ENCODE results near the gene APOBEC2.

APOBEC2 gene

DNA sequence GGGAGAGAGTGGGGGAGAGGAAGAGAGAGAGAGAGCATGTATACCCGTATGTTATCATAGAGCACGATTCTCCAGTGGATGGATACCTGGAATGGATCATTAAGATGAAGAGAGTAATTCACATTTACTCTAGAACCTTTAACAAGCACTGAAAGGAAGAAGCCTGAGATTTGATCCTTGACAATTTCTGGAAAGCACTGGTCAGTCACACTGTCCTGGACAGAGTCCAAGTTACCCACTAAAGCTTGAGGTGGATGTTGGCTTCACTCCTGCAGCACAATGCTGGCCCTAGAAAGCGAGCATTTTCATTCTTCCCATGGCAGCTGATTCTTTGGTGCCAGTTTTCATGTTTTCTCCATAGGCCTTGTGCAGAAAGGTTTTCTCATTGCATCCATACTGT, 45.4 kb downstream of the APOBEC2 start:
- Histone ChIP-seq H3K4me2 (ENCODE audit: low read length) (no peak overlapping the region), H3K4me3 (ENCODE audit: low read length) (no peak overlapping the region), H3K27me3 (ENCODE audit: control insufficient read depth, insufficient read depth, low read length) (no peaks in the 10 kb centered on the region), H3K4me1 (ENCODE audit: control insufficient read depth, insufficient read depth, low read length) (peaks cover 15% of the 10 kb centered on the region), H3K36me3 (ENCODE audit: insufficient read depth, low read length) (peaks cover 81% of the 10 kb centered on the region), H3K9ac (ENCODE audit: low read depth, low read length) (no peak overlapping the region), H3K9me3 (replicated peaks; ENCODE audit: low read length) (no peaks in the 10 kb centered on the region)

DNA sequence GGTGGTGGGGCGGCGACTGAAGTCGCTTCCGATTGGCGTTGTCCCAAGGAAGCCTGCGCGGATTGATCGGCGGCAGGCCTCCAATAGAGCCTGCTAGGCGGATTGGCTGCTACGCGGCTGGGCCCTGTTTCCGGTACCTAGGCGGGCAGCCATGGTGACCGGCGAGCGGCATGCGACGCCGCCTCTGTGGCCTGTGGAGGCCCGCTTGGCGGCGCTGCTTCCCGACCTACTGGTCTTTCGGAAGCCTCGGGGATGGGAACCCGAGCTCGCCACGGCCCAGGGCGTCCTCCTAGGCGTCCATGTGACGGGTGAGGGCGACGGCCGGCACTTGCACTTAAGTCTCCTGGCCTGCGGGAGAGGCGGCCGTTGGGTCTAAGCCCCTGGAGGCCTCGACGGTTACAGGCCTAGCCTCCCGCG, 47.9 kb downstream of the APOBEC2 start:
- Histone ChIP-seq H3K4me3 (ENCODE audit: low read length) (no peak overlapping the region), H3K4me1 (ENCODE audit: control insufficient read depth, insufficient read depth, low read length) (peaks cover 15% of the 10 kb centered on the region), H3K9ac (ENCODE audit: low read depth, low read length) (no peak overlapping the region), H3K4me2 (ENCODE audit: low read length) (no peak overlapping the region), H3K9me3 (replicated peaks; ENCODE audit: low read length) (no peaks in the 10 kb centered on the region), H3K27me3 (ENCODE audit: control insufficient read depth, insufficient read depth, low read length) (no peaks in the 10 kb centered on the region), H3K36me3 (ENCODE audit: insufficient read depth, low read length) (peaks cover 56% of the 10 kb centered on the region)

DNA sequence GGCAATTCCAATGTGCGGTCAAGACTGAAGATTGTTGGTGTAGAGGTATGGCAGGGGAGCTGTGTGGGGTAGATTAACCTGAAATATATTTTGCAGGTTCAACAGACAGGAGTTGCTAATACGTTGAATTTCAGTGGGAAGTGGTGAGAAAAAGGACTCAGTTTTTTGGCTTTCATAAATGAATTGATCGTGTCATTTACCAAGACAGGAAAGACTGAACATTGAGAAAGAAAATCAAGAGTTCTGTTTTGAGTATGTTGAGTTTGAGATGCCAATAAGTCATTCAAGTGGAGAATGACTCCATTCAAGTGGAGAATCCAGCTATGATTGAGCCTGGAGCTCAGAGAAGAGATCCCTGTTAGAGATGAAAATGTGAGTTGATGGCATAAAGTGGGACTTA, 50.8 kb downstream of the APOBEC2 start:
- H3K36me3 ChIP-seq (ENCODE audit: insufficient read depth, low read length) = peaks cover 28% of the 10 kb centered on the region
- no peaks in the 10 kb centered on the region for H3K9me3 ChIP-seq (replicated peaks; ENCODE audit: low read length)
- H3K4me2 ChIP-seq (ENCODE audit: low read length) = no peak overlapping the region
- H3K27me3 ChIP-seq (ENCODE audit: control insufficient read depth, insufficient read depth, low read length) = no peaks in the 10 kb centered on the region
- no peak overlapping the region for H3K4me3 ChIP-seq (ENCODE audit: low read length)
- no peak overlapping the region for H3K9ac ChIP-seq (ENCODE audit: low read depth, low read length)
- H3K4me1 ChIP-seq (ENCODE audit: control insufficient read depth, insufficient read depth, low read length) = no peaks in the 10 kb centered on the region

DNA sequence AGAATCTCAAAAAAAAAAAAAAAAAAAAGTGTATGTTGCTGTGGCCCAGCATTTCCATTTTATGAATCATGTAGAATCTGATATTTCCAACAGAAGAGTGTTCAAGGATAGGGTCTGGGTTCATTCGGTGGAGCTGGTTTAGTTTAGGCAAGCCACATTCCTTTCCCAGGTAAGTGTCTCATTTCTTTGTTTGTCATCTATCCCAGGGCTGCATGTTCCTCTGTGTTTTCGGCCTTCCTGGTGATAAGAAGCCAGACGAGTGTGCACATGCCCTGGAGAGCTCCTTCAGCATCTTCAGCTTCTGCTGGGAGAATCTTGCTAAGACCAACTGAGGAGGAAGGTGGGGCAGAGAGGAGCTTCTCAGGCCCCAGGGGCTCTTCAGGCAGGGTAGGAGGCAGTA, 58.0 kb downstream of the APOBEC2 start:
- no peaks in the 10 kb centered on the region for H3K36me3 ChIP-seq (ENCODE audit: insufficient read depth, low read length)
- no peaks in the 10 kb centered on the region for H3K4me1 ChIP-seq (ENCODE audit: control insufficient read depth, insufficient read depth, low read length)
- H3K4me3 ChIP-seq (ENCODE audit: low read length) = no peak overlapping the region
- H3K27me3 ChIP-seq (ENCODE audit: control insufficient read depth, insufficient read depth, low read length) = no peaks in the 10 kb centered on the region
- H3K9me3 ChIP-seq (replicated peaks; ENCODE audit: low read length) = no peaks in the 10 kb centered on the region
- H3K4me2 ChIP-seq (ENCODE audit: low read length) = no peak overlapping the region
- no peak overlapping the region for H3K9ac ChIP-seq (ENCODE audit: low read depth, low read length)
